GM21786 (cell line): ENCODE measurements around the gene DHRS7C.

Source experiments
- ATAC-seq: cut with Tn5 transposase; IDR thresholded peaks from one replicate; pipeline ENCODE4 v1.9.1; 2021; ENCODE audit not compliant: unreplicated experiment

Gene DHRS7C

GRCh38 chr17:9790889-9791876 is at the start of gene DHRS7C:
Gene DHRS7C, minus strand, starts transcription at chr17:9791592. Its CDS starts 308 bp downstream, at chr17:9791284.
- no peak for ATAC-seq

DNA sequence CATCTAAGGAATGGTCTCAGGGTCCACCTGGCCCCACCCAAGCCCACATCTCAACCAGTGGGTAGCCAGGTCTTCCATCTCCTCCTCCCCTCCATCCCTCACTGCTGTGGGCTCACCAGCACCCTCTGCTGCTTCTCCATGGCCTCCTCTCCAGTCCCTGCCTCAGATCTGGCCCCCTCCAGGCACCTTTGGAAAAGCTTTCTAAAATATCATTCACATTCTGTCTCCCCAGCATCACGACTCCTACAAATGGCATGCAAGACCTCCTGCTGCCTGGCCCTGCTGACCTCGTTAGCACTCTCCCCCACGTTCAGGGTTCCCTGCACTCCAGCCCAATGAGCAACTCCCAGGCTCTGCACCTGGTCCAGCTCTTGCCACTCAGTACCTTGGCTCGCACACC is 48.0 kb upstream of the DHRS7C start:
- ATAC-seq: no peak

DNA sequence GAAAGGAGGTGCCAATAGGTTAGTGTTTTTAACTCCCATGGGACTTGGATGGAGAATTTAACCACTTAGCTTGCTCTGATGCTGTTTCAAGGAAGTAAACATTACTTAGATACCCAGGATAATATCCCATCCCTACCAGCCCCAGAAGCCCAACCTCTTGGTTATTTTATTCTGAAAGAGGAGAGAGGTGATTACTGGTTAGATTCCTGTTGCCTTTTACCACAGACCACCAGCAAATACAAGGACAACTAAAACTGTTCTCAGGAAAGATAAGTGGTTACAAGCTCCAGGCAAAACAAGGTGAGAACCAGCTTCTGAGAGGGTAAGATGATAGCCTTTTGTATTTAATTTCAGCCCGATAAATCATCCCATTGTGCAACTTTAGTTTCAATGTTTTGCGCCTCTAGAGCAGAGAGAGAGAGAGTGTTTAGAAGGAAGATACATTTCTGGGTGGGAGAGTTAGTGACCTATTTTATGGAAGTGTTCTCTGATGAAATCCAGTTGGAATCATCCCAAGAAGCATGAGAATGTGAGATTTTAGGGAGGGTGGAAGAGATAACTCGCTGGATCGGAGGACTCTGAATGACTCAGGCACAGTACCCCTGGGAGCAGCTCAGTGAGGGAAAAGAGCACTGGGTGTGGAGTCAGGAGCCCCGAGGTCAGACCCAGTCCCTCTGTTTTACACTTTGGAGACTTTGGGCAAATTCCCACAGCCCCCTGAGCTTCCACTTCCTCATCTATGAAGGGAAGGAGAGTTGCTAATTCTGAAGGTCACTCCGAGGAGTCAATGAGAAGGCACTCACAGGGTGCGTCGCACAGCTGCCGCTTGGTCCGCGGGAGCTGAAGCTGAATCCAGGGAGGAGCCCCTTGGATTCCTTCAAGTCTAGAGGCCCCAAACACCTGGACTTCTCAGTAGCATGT is 46.4 kb upstream of the DHRS7C start:
- ATAC-seq: no peak

- ATAC-seq: no peak
Measured at GRCh38 chr17:9833922-9834321, 42.5 kb upstream of the DHRS7C start.

- ATAC-seq: no peak
Measured at GRCh38 chr17:9830711-9831110, 39.3 kb upstream of the DHRS7C start.

GRCh38 chr17:9829343-9829742 is 38.0 kb upstream of the DHRS7C start:
- no peak for ATAC-seq

DNA sequence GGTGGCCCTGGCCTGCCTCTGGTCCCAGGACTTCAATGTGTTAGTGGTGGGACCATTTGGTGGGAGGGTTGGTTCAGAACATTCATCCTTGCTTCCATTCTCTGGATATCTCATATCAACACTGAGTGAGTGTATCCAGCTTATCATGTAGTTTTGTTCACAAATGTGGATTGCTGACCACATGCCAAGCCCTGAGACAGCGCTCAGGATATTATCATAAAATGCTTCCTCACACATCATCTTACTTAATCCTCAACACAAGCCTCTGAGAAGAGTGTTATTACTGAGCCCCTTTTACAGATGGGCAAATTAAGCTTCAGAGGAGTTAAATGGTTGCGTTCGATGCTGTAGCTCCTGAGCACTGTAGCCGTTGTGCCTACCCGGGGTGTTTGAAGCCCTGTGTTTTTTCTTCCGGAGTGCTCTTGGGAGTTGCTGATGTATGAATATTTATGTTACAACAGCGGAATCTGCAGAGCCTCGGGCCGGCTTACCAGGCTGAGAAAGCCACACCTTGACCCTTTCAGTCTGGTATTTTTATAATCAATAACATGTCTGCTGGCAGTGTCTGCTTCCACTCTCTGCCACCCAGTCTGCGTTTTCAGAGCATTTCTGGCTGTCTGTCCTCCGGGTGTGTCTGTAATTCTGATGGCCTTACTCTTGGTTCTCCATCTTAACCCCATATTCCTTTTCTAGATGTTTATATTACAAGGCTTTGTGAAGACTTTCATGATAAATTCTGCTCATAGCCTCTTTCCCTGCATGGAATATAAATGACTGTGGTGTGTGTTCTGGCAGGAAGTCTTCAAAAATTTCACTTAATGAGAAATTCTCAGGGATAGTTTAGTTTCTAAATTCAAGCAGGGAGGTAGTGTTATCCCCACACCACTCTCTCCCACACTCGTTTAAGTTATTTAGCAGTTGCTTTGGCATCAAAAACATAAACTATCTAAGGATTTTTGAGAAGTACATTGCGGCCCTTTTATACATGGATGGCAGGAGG is 37.2 kb upstream of the DHRS7C start:
- no peak for ATAC-seq

DNA sequence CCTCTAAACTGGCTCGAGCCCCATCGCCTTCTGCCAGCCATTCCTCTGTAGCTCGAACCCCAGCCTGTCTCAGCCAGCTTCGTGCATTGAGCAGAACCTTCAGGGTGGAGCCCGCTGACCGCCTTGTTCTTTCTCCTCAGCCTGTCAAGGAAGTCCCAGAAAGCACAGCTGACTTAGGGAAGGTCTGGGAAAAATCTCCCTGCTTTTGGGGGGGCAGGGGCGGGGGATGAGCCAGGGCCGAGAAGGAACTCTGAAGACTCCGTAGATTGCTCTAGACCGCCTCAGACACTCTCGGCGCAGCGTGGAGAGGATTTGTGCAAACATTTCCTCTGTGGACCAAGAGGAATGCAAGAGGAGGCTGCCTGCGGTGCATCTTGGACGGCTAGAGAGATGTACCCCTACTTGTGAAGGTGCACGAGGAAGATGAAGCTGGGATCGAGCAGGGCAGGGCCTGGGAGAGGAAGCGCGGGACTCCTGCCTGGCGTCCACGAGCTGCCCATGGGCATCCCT is 34.3 kb upstream of the DHRS7C start, which contains the start of gene GLP2R:
Gene GLP2R, plus strand, starts transcription at position 284 of the 510 bp plus-strand sequence. Its CDS starts 140 bp downstream, at position 424.
- no peak for ATAC-seq

GRCh38 chr17:9824797-9825338 is 33.5 kb upstream of the DHRS7C start:
- no peak for ATAC-seq

- ATAC-seq: no peak
Measured at GRCh38 chr17:9824094-9824493, 32.7 kb upstream of the DHRS7C start.

GRCh38 chr17:9821921-9822320 is 30.5 kb upstream of the DHRS7C start, which contains the start of gene GSG1L2:
Gene GSG1L2, minus strand, starts transcription at chr17:9822079. Its CDS starts 8 bp downstream, at chr17:9822071.
- ATAC-seq: no peak

DNA sequence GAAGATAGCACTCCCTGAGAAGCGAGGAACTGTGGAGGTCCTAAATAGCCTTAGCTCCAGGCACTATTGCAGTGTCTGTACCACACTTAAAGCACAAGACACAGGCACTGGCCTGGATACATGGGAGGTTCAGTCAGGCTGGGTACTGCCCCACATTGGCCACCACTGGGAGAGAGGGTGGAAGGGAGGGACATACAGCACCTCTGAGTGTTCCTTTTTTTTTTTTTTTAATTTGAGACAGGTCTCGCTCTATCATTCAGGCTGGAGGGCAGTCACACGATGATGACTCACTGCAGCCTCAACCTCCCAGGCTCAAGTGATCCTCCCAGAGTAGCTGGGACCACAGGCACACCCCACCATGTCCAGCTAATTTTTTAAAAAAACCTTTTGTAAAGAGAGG is 29.1 kb upstream of the DHRS7C start:
- ATAC-seq: no peak

DNA sequence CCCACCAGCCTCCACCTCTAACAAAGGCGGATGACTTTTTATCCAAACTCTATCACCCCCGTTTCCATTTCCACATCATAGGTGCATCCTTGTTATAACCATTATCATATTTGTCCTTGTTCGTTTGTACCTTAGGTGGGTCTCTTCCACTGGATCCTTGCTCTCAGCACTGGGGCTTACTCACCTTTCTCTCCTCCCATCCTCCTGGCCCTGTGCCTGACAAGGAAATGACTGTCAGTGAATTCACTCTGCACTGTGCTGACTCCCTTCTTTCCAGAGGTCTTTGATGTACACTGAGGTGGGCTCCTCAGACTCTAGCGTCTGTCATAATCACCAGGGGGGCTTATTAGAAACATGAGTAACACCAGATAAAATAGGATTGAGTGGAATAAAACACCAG is 27.4 kb upstream of the DHRS7C start:
- no peak for ATAC-seq

DNA sequence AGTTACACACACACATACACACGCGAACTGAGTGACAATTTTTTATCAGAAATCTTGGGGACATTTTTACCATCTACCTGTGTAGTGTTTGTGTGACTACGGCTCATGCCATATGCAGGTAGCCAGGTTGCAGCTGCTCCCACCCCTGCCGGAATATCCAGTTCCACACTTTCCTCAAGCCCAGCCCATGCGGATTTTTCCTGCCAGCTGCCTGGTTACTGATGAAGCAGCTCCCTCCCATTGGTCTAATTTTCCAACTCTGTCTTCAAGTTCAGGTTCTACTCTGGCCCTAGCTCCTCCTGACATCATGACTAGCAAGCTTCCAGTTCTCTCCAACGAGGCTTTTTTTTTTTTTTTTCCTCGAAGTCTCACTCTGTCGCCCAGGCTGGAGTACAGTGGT is 25.7 kb upstream of the DHRS7C start:
- ATAC-seq: no peak

DNA sequence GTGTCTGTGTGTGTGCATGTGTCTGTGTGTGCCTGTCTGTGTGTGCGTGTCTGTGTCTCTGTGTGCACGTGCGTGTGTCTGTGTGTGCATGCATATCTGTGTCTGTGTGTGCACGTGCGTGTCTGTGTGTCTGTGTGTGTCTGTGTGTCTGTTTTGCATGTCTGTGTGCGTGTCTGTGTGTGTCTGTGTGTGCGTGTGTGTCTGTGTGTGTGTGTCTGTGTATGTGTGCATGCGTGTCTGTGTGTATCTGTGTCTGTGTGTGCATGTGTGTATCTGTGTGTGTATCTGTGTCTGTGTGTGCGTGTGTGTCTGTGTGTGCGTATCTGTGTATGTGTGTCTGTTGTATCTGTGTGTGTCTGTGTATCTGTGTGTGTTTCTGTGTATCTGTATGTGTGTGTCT is 25.1 kb upstream of the DHRS7C start:
- no peak for ATAC-seq

DNA sequence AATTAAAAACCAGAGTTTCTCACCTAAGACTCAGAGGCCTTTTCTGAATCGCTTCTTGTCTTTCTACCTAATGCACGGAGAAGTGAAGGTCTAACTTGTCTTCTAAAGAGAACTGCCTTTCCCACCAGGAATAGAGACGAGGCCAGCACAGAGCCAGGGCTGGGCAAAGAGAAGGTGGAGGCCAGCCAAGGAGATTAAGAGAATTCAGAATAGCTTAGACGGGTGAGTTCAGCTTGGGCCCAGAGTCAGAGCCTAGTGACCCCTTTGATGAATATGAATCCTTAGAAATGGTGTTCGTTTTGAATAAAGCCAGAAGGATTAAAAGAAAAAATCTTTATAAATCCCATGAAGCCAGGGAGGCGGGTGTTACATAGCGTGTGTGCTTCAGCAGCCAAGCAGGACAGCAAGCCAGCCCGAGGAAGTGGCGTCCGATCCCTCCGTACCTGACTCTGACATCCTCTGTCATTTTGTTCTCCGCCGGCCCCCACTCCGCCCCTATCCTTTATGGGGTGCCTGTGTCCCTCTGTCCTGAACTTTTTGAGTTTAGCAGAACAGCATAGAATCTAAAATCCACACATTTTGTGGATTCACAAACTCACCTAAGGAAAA is 23.0 kb upstream of the DHRS7C start:
- no peak for ATAC-seq

DNA sequence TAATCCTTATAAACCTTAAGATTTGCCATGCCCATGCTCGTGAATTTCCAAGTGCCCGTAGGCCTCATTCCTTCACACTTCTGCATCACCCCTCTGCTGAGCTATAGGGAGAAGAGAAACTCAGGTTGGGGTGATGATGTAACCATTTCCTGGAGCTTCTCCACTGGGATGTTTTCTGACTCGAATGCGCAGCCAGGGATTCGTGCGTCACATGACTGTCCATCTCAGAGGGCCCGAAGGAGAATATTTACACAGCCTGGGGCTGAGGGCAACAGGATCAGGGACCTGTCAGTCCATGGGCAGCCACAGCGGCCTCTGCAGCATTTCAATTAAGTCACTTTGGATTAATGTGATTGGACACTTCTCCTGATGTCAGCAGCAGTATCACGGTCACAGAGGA is 21.8 kb upstream of the DHRS7C start:
- no peak for ATAC-seq

DNA sequence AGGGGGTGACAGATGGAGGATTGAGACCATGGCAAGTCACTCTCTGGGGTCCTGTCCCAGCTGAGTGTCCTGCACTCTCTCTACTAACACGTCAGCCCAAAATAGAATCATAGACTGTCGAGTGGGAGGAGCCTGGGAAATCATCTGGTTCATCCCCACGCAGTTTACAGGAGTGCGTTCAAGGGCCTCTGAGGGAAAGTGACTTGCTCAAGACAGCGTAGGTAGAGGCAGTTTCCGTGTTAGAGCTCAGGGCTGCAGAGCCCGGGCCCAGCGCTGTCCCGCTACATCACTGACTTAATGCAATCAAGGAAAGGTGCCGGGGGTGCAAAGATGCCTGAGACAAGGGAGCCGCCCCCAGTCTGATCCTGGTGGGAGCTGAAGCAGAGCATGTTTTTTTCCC is 20.1 kb upstream of the DHRS7C start:
- ATAC-seq: no peak

- ATAC-seq: no peak
Measured at GRCh38 chr17:9811086-9811485, 19.7 kb upstream of the DHRS7C start.
